Measurements from ENCODE around the gene MAP7D1. TPM values are rescaled to one million over a fixed set of nuclear protein-coding genes. Genes with fewer than 3 reads are reported as not detected.

MAP7D1 gene
- total RNA-seq (2014; rRNA removed; shearing (Covaris generic)), result 176 and 265 TPM in 2 replicates

GRCh38 chr1:36155408-36156328, at the start of gene MAP7D1:
Gene MAP7D1 (plus strand): TSS chr1:36156160. CDS start chr1:36156418, 258 bp downstream.
- peak; percentile 85 for DNase-seq (ENCODE audit: low read depth)

- peak; percentile 33 for DNase-seq (ENCODE audit: low read depth)
Observed at GRCh38 chr1:36106269-36106668, 49.7 kb upstream of the MAP7D1 start.

- DNase-seq (ENCODE audit: low read depth), result no peak
Observed at GRCh38 chr1:36107394-36107793, 48.6 kb upstream of the MAP7D1 start.

- peak; percentile 64 for DNase-seq (ENCODE audit: low read depth)
Observed at GRCh38 chr1:36108314-36108713, 47.6 kb upstream of the MAP7D1 start.

- peak; percentile 92 for DNase-seq (ENCODE audit: low read depth)
Observed at GRCh38 chr1:36109041-36109679, 46.8 kb upstream of the MAP7D1 start.

- DNase-seq (ENCODE audit: low read depth), result no peak
Observed at GRCh38 chr1:36111151-36111550, 44.8 kb upstream of the MAP7D1 start.

GRCh38 chr1:36112823-36113222, 43.1 kb upstream of the MAP7D1 start:
- no peak for DNase-seq (ENCODE audit: low read depth)

- DNase-seq (ENCODE audit: low read depth), result no peak
Observed at GRCh38 chr1:36114371-36114770, 41.6 kb upstream of the MAP7D1 start.

GRCh38 chr1:36115200-36115669, 40.7 kb upstream of the MAP7D1 start:
- DNase-seq (ENCODE audit: low read depth), result peak; percentile 85

GRCh38 chr1:36115931-36116330, 40.0 kb upstream of the MAP7D1 start:
- DNase-seq (ENCODE audit: low read depth), result peak; percentile 67

- DNase-seq (ENCODE audit: low read depth), result no peak
Observed at GRCh38 chr1:36116901-36117300, 39.1 kb upstream of the MAP7D1 start.

GRCh38 chr1:36118447-36119204, 37.3 kb upstream of the MAP7D1 start:
- DNase-seq (ENCODE audit: low read depth), result no peak

GRCh38 chr1:36119456-36119855, 36.5 kb upstream of the MAP7D1 start:
- no peak for DNase-seq (ENCODE audit: low read depth)

GRCh38 chr1:36122062-36123030, 33.6 kb upstream of the MAP7D1 start:
- no peak for DNase-seq (ENCODE audit: low read depth)

- no peak for DNase-seq (ENCODE audit: low read depth)
Observed at GRCh38 chr1:36123356-36123755, 32.6 kb upstream of the MAP7D1 start.

GRCh38 chr1:36124404-36125128, 31.4 kb upstream of the MAP7D1 start:
- DNase-seq (ENCODE audit: low read depth), result no peak

GRCh38 chr1:36125129-36125991, 30.6 kb upstream of the MAP7D1 start, which contains the start of gene COL8A2:
Gene COL8A2 (minus strand): TSS chr1:36125222. CDS start chr1:36100242, 24,980 bp downstream.
- DNase-seq (ENCODE audit: low read depth), result no peak

- no peak for DNase-seq (ENCODE audit: low read depth)
Observed at GRCh38 chr1:36126005-36126716, 29.8 kb upstream of the MAP7D1 start.

Measured in M059J (cell line).